ENCODE results near the gene RAD51B.

- no peak for TF ChIP-seq POLR2A (IDR thresholded peaks at IDR 0.05)
- peak in 5 of 6 experiments; percentile 41 to 68 (median 55) for TF ChIP-seq CTCF (IDR thresholded peaks at IDR 0.05)
- TF ChIP-seq POLR2AphosphoS5 (IDR thresholded peaks at IDR 0.05): no peak
Observed at GRCh38 chr14:68248481-68249255, 429.1 kb downstream of the RAD51B start.

Measured in upper lobe of left lung (tissue), 4 donors.